ENCODE results near the gene PHYHIPL.
"Not testable (repeated sequence)": the region's sequence is repeated elsewhere in the genome, so short reads cannot be mapped to it uniquely, and the experiment has no call there.

Gene PHYHIPL

GRCh38 chr10:59190332-59190731 is 13.9 kb downstream of the PHYHIPL start:
- no peak overlapping the region for H3K4me3 ChIP-seq (ENCODE audit: low read depth, low read length)

- H3K4me3 ChIP-seq (ENCODE audit: low read depth, low read length), result no peak overlapping the region
Observed at GRCh38 chr10:59206204-59206720, 29.8 kb downstream of the PHYHIPL start.

- H3K4me3 ChIP-seq (ENCODE audit: low read depth, low read length), result no peak overlapping the region
Observed at GRCh38 chr10:59212301-59212798, 35.9 kb downstream of the PHYHIPL start.

DNA sequence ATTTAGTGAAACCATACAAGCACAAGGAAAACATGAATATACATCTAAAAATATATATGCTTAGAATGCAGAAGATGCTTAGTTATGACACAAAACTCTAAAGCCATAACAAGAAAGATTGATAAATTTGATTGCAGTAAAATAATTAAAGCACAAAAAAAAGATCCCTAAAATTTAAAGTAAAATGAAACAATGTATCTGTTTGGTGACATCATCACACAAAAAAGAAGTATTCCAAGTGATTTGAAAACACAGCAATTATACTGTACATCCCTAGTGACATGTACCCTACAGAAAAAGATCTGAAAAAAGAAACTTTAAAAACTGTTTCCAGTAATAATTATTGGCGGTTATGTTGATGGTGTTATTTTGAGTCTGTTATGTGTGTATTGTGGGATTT is 37.7 kb downstream of the PHYHIPL start:
- no peak overlapping the region for H3K4me3 ChIP-seq (ENCODE audit: low read depth, low read length)

DNA sequence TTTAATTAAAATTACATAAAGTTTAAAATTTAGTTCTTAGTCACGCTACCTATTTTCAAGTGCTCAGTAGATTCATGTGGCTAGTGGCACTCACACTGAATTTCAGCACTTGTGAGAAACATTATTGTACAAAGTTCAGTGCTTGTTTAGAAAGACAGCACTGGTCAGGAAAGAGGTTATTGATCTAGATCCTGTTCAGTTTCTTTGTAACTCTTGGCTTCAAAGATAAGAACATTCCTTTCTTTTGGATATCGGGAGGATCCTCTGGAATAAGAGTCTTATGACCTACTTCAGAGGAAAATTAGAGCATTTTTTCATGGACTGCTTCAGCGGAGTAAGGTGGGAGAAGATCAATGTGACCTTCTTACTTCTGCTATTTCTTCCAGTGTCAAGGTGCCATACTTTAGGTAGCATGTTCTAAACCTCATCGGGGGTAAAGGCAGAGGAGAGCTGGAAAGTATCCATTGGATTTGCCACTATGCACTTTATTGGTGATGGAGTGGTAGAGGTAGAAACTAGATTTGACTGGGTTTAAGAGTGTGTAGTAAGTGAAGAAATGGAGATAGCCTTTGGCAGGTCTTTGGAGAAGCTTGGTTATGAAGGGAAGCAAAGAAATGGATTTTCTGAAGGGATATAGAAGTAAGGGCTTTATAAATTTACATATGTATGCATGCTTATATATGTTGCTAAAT is 39.9 kb downstream of the PHYHIPL start:
- no peak overlapping the region for H3K4me3 ChIP-seq (ENCODE audit: low read depth, low read length)

DNA sequence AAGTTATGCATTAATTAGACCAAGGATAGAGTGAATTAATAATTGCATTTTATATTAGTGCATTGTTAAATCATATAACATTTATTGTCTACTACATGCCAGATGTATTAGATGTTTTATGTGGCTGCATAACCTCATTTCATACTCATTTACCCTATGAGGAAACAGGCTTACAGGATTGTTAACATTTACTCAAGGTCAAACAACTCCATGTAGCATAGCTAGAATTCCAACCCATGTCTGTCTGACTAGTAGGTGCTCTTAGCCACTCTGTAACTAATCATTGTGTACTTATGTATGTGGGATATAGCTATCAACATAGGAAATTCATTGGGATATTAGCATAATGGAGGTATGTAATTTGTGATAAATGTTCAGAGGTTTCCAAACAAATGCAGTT is 46.3 kb downstream of the PHYHIPL start:
- H3K4me3 ChIP-seq (ENCODE audit: low read depth, low read length), result no peak overlapping the region

DNA sequence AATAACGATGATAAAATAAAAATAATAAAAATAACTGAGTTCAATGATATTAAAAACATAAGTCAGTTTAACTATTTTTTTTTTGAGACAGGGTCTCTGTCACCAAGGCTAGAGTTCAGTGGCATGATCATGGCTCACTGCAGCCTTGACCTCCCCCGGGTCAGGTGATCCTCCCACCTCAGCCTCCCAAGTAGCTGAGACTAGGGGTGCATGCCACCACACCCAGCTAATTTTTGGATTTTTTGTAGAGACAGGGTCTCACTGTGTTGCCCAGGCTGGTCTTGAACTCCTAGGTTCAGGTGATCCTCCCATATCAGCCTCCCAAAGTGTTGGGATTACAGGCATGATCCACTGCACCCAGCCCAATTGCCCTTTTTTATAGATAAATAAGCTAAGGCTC is 47.2 kb downstream of the PHYHIPL start:
- H3K4me3 ChIP-seq (ENCODE audit: low read depth, low read length), result not testable (repeated sequence)

DNA sequence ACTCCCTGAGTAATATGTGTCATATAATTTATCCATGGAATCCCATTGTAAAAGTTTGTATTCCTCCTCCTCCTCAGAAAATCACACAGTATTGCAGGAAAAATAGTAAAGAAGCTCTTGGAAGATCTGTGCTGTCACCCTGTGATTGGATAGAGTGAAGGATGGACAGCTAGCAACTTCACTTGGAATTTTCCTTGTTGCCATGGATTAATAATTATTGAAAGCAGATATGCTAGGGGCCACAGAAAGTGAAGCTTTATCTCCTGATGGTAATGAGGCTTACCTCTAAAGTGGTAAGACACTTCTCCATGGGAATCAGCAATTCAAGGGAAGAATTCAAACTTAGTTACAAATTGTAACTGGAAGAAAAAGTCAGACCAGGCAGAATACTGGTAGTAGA is 48.8 kb downstream of the PHYHIPL start:
- no peak overlapping the region for H3K4me3 ChIP-seq (ENCODE audit: low read depth, low read length)

GRCh38 chr10:59227136-59227673 is 50.8 kb downstream of the PHYHIPL start:
- no peak overlapping the region for H3K4me3 ChIP-seq (ENCODE audit: low read depth, low read length)

DNA sequence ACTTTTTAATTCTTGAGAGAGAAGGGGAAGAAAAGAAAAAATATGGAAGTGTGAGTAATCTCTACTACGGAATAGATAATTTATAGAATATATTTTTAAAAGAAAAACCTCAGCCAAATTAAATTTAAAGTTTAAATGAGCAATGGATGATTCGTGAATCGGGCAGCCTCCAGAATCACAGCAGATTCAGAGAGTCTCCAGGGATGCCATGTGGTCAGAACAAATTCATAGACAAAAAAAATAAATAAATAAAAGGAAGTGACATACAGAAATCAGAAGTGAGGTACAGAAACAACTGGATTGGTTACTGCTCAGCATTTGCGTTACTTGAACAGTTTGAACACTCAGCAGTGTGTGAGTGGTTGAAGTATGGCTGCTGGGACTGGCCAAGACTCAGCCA is 53.0 kb downstream of the PHYHIPL start:
- H3K4me3 ChIP-seq (ENCODE audit: low read depth, low read length), result no peak overlapping the region

DNA sequence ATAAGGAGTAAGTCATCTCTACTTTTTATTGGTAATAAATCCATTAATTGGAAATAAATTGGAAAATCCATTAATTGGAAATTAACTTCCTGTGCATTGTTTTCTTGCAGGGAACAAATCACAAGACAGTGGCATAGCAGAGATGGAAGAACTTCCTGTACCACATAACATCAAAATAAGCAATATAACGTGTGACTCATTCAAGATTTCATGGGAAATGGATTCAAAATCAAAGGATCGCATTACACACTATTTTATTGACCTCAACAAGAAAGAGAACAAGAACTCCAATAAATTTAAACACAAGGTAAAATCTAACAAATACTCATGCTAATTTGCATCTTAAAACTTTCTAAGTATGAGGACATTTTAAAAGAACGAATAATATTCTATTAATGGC is 57.8 kb downstream of the PHYHIPL start:
- H3K4me3 ChIP-seq (ENCODE audit: low read depth, low read length), result no peak overlapping the region

DNA sequence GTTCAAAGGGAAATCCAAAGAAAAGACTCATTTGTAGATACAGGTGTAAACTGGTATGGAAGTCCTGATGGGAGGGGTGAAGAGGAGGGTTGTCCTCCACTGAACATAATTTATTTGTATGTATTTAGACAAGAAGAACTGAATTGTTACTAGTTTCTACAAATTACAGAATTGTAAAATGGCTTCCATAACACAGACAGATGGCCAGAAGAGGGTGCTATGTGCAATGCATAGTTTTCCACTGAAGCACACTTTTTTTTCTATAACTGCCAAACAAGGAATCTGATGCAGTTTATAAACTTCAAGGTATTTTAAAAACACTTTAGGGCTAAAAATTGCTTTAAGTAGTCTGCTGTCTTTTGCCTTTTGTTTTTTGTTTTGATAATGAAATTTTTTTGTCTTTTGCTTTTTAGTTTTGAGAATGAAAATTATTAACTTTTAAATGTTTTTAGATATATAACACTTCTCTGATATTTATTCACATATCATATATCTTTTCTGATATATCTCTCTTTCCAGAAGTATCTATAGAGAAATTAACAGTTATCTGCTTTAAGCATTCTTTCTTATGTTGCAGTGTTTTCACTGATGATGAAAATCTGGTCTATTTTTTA is 58.5 kb downstream of the PHYHIPL start:
- H3K4me3 ChIP-seq (ENCODE audit: low read depth, low read length), result no peak overlapping the region

GRCh38 chr10:59236064-59236697 is 59.7 kb downstream of the PHYHIPL start:
- H3K4me3 ChIP-seq (ENCODE audit: low read depth, low read length), result no peak overlapping the region

DNA sequence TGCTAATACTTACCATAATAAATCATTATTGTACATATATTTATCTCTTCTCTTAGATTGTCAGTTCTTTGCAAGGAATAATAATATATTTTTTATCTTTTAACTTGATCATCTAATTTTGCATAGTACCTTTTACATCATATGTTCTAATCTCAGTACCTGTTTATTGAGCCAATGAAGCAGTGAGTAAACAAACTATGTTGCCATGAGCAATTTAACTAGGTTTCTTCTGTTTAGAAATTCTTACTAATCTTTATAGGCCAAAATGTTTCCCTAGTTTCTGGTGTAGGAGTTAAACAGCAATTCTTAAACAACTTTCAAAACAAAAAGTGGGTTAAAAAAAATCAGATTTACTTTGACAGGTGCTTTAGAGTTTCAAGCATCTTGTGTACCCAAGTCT is 61.3 kb downstream of the PHYHIPL start:
- H3K4me3 ChIP-seq (ENCODE audit: low read depth, low read length), result no peak overlapping the region

- not testable (repeated sequence) for H3K4me3 ChIP-seq (ENCODE audit: low read depth, low read length)
Observed at GRCh38 chr10:59239108-59239507, 62.7 kb downstream of the PHYHIPL start.

GRCh38 chr10:59240582-59241183 is 64.2 kb downstream of the PHYHIPL start:
- no peak overlapping the region for H3K4me3 ChIP-seq (ENCODE audit: low read depth, low read length)

DNA sequence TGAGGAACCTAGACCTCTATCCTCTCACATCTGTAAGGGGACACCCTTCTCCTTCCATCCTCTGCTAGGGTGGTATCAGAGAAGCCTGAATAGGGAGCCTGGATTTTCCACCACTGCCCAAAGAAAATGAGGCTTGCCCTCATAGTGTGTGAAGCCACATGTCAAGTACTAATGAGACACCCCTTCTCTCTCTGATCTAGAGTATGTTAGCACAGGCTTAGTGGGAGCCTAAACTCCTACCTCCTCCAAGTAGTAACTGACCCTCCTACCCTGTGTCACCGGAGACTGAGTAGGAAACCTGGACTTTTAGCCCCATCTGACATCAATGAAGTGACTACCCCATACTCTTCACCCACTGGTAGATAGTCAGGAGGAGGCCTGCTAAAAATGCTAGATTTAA is 65.6 kb downstream of the PHYHIPL start:
- H3K4me3 ChIP-seq (ENCODE audit: low read depth, low read length), result no peak overlapping the region

DNA sequence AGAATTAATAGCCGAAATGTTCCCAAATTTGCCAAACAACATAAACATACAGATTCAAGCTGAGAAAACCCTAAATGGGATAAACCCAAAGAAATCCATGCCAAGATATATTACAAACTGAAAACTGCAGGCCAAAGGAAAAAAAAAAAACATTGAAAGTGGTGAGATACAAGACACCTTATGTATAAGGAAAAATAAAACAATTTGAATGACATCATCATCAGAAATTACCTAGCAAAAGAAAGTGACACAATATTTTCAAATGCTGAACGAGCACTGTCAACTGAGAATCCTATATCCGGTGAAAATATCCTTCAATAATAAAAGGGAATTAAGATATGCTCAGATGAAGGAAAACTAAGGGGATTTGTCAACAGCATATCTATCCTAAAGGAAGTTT is 66.5 kb downstream of the PHYHIPL start:
- no peak overlapping the region for H3K4me3 ChIP-seq (ENCODE audit: low read depth, low read length)

- H3K4me3 ChIP-seq (ENCODE audit: low read depth, low read length), result no peak overlapping the region
Observed at GRCh38 chr10:59243611-59244195, 67.3 kb downstream of the PHYHIPL start.

DNA sequence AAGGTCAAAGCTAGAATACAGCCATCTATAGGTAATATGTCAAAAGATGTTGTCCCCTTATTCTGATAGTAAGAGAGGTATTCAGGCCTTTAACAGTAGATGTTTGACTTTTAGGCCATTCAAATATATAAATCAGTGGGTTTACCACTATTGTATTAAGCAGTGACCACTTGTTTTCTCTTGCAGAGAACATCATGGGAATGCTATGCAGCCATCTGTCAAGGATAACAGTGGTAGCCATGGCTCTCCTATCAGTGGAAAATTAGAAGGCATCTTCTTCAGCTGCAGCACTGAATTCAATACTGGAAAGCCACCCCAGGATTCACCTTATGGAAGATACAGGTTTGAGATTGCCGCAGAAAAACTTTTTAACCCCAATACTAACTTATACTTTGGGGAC is 68.4 kb downstream of the PHYHIPL start:
- H3K4me3 ChIP-seq (ENCODE audit: low read depth, low read length), result no peak overlapping the region

DNA sequence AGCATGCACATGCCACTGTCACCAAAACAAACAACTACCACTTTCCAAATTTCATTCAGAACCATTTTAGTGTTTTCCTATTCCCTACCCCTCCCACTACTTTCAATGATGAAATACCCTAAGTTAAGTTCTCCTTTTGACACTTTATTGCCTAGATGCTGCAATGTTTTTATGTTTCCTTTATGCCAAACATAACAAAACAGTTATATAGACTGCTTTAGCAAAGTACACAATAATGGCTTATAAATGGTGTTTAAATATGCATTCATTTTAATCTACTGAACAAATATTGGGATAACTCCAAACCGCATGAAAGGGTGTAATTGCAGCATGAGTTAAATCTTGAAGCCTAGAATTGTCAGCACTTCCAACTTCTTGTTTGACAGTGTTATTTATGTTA is 69.2 kb downstream of the PHYHIPL start:
- H3K4me3 ChIP-seq (ENCODE audit: low read depth, low read length), result no peak overlapping the region
